ENCODE results near the gene HMCN1.
"Not testable (repeated sequence)": the region's sequence is repeated elsewhere in the genome, so short reads cannot be mapped to it uniquely, and the experiment has no call there.

Gene HMCN1

DNA sequence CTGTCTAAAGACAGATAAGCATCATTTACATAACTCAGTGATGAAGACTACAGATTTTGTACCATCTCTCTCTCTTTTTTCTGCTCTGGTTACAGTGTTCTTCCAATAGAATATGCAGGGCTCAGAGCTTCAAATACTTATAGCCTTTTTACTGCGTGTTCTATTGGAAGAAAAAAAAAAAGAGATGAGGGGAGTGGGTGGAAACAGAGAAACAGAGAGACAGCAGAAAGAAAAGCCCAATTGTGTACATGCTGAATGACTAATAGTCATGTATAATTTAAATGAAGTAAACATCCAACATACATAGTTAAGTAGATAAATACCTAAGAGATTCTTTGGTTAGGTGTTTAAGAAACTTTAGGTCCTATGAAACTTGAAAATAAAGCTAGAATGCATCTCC, 151.9 kb downstream of the HMCN1 start:
- in situ Hi-C loops (cut with MboI; ENCODE audit: low sequenced_read_pairs, unreplicated experiment): no loop called here

DNA sequence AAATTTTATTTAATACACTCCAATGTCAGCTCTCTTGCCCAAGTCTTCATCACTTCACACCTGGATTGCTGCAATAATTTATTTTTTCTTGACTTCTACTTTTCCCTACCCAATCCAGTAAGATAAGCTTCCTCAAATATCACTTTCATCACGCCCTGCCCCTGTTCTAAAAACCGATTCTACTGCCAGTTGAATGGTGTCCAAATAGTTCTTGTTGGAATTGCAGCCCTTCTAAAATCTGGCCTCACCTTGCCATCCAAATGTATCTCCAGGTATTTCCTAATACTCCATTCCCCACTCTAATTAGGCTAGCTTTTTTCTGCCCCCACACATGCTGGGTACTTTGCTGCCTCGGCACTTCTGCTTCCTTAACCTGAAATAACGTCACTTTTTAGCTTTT, 152.5 kb downstream of the HMCN1 start:
- in situ Hi-C loops (cut with MboI; ENCODE audit: low sequenced_read_pairs, unreplicated experiment): no loop called here
- no peak for DNase-seq (ENCODE audit: low spot score)
- TF ChIP-seq, protein P1, sequence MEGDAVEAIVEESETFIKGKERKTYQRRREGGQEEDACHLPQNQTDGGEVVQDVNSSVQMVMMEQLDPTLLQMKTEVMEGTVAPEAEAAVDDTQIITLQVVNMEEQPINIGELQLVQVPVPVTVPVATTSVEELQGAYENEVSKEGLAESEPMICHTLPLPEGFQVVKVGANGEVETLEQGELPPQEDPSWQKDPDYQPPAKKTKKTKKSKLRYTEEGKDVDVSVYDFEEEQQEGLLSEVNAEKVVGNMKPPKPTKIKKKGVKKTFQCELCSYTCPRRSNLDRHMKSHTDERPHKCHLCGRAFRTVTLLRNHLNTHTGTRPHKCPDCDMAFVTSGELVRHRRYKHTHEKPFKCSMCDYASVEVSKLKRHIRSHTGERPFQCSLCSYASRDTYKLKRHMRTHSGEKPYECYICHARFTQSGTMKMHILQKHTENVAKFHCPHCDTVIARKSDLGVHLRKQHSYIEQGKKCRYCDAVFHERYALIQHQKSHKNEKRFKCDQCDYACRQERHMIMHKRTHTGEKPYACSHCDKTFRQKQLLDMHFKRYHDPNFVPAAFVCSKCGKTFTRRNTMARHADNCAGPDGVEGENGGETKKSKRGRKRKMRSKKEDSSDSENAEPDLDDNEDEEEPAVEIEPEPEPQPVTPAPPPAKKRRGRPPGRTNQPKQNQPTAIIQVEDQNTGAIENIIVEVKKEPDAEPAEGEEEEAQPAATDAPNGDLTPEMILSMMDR (IDR thresholded peaks at IDR 0.05; ENCODE audit: borderline replicate concordance, control extremely low read depth, extremely low read depth, insufficient read depth, missing control alignments): no peak

More for the DNA sequence above, 151.9 kb downstream of the HMCN1 start:
- TF ChIP-seq, protein P1 (IDR thresholded peaks at IDR 0.05; ENCODE audit: borderline replicate concordance, control extremely low read depth, extremely low read depth, insufficient read depth, missing control alignments): no peak
- DNase-seq (ENCODE audit: low spot score): no peak

DNA sequence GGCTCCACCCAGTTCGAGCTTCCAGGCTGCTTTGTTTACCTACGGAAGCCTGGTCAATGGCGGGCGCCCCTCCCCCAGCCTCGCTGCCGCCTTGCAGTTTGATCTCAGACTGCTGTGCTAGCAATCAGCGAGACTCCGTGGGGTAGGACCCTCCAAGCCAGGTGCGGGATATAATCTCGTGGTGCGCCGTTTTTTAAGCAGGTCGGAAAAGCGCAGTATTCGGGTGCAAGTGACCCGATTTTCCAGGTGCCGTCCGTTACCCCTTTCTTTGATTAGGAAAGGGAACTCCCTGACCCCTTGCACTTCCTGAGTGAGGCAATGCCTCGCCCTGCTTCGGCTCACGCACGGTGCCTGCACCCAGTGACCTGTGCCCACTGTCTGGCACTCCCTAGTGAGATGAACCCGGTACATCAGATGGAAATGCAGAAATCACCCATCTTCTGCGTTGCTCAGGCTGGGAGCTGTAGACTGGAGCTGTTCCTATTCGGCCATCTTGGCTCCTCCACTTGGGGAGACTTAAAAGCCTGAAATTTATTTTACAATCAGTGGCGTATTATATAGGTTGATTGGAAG, 158.7 kb downstream of the HMCN1 start:
- in situ Hi-C loops (cut with MboI; ENCODE audit: low sequenced_read_pairs, unreplicated experiment); DNase-seq (ENCODE audit: low spot score): not testable (repeated sequence)

DNA sequence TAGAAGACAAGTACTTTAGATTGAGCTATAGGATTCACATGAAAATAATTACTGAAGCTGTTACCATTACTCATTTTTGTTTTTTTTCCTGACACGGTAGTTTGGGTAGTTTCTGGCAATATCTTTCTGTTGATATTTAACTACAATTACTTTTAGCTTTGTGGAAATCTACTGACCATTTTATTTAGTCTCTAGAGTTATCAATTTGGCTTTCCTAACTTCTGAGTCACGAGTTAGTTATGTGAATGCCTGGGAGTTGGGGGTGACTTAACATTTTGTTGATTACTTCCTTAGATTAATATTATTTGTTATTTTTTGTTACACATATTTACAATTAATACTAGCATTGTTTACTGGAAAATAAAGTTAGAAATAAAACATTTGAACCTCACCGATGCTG, 160.6 kb downstream of the HMCN1 start:
- no peak for DNase-seq (ENCODE audit: low spot score)
- in situ Hi-C loops (cut with MboI; ENCODE audit: low sequenced_read_pairs, unreplicated experiment): no loop called here
- TF ChIP-seq, protein P1 (IDR thresholded peaks at IDR 0.05; ENCODE audit: borderline replicate concordance, control extremely low read depth, extremely low read depth, insufficient read depth, missing control alignments): no peak

DNA sequence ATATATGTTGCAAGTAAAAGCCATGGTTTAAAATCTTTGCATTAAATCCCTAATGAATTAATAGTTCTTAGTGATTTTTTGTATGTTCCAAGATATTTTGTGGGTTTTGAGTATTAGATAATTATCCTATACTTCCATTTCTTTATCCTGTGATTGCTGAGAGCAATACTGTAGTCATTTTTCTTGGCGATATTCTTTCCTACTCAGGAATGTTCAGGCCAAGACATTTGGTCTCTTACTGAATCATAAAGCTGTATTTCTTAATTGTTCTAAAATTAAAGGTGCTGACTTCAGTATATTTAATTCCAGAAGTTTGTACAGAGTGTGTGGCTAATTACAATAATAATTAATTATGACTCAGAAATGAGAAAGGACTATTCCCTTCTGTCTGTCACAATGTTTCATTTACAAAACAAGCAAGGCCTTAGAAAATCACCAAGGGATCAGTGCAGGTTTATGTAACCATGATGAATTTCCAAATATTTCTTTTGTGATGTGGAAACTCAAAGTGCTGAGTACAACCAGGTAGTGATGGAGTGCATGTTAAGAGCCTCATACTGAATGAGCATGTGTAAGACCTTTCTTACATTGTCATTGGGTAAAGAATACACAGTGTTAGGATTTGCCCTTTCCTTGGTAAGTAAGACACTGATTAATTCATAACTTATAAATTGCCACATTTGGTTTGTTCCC, 161.2 kb downstream of the HMCN1 start:
- TF ChIP-seq, protein P1 (IDR thresholded peaks at IDR 0.05; ENCODE audit: borderline replicate concordance, control extremely low read depth, extremely low read depth, insufficient read depth, missing control alignments): no peak
- no peak for DNase-seq (ENCODE audit: low spot score)
- in situ Hi-C loops (cut with MboI; ENCODE audit: low sequenced_read_pairs, unreplicated experiment): no loop called here

DNA sequence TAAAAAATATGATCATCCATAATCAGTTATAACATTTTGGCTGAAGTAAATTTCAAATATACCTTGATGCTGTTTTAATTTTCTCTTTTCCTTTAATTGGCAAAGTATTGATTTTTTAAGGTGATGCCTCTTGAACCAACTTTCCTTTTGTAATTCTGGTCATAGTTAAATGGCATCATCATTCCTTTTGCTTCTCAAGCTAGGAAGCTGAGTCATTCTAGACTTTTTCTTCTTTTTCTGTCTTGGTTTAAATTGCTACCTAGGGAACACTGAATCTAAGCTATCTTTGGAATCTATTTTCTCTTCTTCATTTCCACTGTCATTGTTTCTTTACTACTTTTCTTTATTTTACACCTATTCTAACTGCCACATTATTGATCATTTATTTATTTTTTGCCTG, 162.7 kb downstream of the HMCN1 start:
- TF ChIP-seq, protein P1 (IDR thresholded peaks at IDR 0.05; ENCODE audit: borderline replicate concordance, control extremely low read depth, extremely low read depth, insufficient read depth, missing control alignments): no peak
- no peak for DNase-seq (ENCODE audit: low spot score)

DNA sequence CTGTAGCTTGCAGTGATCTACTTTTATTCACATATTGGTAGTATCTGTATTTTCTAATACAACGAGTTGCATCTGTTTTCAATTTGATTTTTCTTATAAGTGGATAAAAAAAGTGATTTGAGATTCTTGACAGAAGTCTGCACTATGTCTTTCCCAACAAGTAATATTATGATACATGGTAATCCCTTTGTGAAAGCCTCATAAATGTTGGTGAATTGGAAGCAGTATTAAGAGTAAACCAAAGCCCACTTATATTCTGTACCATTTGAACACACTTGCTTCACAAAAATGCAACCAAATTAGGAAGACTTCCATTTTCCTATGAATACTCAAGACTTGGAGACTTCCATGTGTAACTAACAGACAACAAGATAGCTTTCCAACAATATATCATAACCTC, 172.0 kb downstream of the HMCN1 start:
- TF ChIP-seq, protein P1 (IDR thresholded peaks at IDR 0.05; ENCODE audit: borderline replicate concordance, control extremely low read depth, extremely low read depth, insufficient read depth, missing control alignments): no peak
- no peak for DNase-seq (ENCODE audit: low spot score)
- in situ Hi-C loops (cut with MboI; ENCODE audit: low sequenced_read_pairs, unreplicated experiment): no loop called here

More for the DNA sequence above, 162.7 kb downstream of the HMCN1 start:
- in situ Hi-C loops (cut with MboI; ENCODE audit: low sequenced_read_pairs, unreplicated experiment): no loop called here
